G401 (cell line): ENCODE measurements around the gene ETAA1. TPM values are rescaled to one million over a fixed set of nuclear protein-coding genes. Genes with fewer than 3 reads are reported as not detected.

Experiments used
- DNase-seq: peaks from one replicate; pipeline ENCODE4 v3.0.0-alpha.2; 2015; ENCODE audit warnings: low spot score
- in situ Hi-C: cut with HindIII; loops from 2 replicates; pipeline ENCODE4 v1.10.0; 2016; ENCODE audit warnings: low sequenced_read_pairs, mixed read lengths
- total RNA-seq: library from RNA; depleted of rRNA; stranded (reverse); fragments of >200 nt; shearing (Covaris generic); gene quantifications from 2 replicates; pipeline ENCODE4 v1.2.3, GENCODE V29; 2014; rRNA removed

Gene ETAA1
- total RNA-seq = 9.0 and 20.9 TPM in 2 replicates

DNA sequence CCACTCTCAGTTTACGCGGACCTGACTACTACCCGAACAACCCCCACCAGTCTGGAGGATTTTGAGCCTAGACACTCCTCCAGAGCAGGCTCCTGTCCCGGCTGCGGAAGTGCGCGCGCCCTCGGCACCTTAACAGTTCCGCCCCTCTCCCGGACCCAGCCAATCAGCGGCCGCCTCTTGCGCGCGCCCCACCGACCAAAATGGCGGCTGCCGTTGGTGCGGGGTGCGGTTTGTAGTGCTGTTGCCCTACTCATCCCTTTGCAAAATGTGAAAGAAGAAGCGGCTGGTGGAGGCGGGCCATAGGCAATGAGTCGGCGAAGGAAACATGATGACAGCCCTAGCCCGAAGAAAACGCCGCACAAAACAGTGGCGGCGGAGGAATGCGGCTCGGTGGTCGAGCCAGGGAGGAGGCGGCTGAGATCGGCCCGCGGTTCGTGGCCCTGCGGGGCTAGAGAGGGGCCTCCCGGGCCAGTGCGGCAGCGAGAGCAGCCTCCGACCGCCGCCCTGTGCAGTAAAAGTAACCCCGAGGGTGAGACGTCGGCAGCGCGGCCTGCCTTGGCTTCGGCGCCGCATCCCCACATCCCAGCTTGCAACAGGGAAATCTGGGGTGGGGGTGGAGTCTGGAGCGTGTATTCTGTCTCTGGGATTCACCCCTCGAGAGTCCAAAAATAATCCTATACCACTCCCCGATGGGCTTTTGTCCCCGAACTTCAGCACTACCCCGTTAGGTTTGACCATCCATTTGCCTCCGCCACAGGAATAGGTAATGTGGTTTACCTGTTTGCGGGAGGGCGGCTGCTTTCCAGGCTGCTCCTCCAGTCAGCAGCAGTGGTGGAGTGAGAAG lies at the start of gene ETAA1:
Gene ETAA1, plus strand, starts transcription at position 191 of the 844 bp plus-strand sequence. Its CDS starts 116 bp downstream, at position 307.
- peak; percentile 95 for DNase-seq
- in situ Hi-C loops = no loop called here

GRCh38 chr2:67366832-67367412 lies 30.2 kb upstream of the ETAA1 start:
- DNase-seq = no peak
- in situ Hi-C loops = no loop called here

- in situ Hi-C loops = no loop called here
- DNase-seq = no peak
Measured at GRCh38 chr2:67374481-67374880, 22.7 kb upstream of the ETAA1 start.

DNA sequence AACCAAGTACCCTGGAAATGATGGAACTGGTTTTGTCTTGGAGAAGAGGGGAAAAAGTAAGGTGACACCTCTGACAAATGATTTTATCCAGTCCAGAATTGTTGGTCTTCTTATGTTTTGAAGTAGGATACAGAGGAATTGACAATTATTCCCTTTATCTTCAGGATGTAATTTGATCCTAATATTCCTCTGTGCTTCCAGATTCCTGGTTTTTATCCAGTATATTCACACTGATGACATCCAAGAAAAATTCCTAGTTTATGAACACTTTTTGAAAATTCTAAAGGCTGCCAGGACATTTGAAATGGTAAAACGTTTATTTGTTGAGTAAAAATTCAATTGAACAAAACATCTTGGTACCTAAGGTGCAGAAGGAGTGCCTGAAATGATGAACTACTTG lies 22.2 kb upstream of the ETAA1 start:
- no peak for DNase-seq
- in situ Hi-C loops = no loop called here

DNA sequence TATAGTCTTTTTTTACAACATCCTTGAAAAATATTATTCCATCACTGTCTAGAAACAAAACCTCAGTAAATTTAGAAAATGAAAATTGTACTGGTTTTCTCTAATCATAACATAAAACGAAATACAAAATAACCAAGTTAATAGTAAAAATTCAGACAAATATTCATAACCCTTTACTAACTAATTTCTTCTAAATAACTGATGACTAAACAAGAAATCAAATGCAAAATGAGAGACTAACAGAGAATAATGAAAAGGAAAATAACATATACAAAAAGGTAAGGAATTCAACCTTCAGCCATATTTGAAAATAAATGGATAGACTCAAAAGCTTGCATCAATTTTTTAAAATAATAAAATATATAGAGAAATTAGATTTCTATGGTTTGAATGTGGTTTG lies 18.6 kb upstream of the ETAA1 start:
- DNase-seq = no peak
- in situ Hi-C loops = no loop called here

DNA sequence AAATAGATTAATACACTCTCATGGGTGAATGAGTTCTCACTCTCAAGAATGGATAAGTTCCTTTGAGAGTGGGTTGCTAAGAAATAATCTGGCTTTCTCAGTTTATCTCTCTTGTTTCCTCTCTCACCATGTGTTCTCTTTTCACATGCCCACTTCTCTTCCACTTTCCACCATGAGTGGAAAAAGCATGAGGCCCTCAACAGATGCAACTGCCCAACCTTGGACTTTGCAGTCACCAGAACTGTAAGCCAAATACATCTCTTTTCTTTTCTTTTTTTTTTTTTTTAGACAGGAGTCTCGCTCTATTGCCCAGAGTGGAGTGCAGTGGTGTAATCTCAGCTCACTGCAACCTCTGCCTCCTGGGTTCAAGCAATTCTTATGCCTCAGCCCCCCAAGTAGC lies 18.1 kb upstream of the ETAA1 start:
- in situ Hi-C loops = no loop called here
- no peak for DNase-seq

GRCh38 chr2:67384123-67384822 lies 12.9 kb upstream of the ETAA1 start:
- in situ Hi-C loops = no loop called here
- no peak for DNase-seq

GRCh38 chr2:67388680-67389079 lies 8.5 kb upstream of the ETAA1 start:
- DNase-seq = no peak
- in situ Hi-C loops = no loop called here

DNA sequence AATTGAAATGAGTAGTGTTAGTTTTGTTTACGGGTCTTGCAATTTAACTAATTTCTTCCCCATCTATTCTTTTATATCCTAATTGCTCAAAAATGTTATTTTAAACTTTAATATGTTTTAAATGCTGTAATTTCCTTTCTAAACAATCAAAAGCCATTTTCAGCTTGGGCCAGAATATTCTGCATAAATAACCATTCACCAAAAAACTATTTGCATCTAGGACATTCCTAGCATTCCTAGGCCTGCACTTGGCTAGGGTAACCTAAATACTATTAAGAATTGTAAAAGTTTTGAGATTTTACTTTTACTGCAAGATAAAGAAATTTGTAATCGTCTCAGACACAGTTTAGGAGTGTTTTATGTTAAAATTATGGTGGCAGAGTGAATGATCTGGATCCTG lies 7.8 kb upstream of the ETAA1 start:
- no peak for DNase-seq
- in situ Hi-C loops = no loop called here

- in situ Hi-C loops = no loop called here
- DNase-seq = no peak
Measured at GRCh38 chr2:67389788-67390187, 7.3 kb upstream of the ETAA1 start.

DNA sequence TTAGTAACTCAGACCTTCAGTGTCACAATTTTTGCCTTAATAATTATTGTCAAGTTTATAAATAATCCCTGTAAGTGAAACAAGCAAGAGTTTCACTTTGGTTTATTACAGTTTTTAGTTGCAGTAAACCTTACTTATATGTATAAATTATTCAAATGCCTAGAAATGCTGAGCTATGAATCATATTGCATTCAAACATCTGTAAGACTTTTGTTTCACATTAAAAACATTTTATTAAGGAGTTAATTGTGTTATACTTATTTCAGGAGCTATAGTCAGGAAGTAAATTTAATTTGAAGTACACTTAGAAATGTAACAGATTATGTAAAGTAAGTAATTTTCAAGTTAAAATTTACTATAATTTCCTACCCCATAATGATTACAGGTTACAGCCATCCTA lies 3.9 kb upstream of the ETAA1 start:
- in situ Hi-C loops = no loop called here
- no peak for DNase-seq

- in situ Hi-C loops = no loop called here
- DNase-seq = no peak
Measured at GRCh38 chr2:67394734-67395133, 2.4 kb upstream of the ETAA1 start.

DNA sequence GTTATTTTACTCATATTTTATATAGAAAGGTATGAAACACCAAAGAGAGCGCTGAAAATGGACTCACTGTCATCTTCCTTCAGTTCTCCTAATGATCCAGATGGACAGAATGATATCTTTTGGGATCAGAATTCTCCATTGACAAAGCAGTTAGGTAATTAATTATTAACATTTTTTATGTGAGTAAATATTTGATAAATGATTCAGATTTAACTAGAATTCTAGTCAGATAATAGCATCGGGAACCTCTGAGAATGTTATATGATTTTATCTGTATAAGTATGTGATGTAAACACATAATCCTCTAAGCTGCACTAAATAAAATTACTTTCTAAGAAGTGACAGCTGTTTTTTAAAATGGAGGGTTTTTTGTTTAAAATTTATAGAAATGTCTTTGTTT lies 2.0 kb downstream of the ETAA1 start:
- in situ Hi-C loops = no loop called here
- DNase-seq = no peak

GRCh38 chr2:67399831-67400489 lies 2.8 kb downstream of the ETAA1 start:
- in situ Hi-C loops = no loop called here
- no peak for DNase-seq

DNA sequence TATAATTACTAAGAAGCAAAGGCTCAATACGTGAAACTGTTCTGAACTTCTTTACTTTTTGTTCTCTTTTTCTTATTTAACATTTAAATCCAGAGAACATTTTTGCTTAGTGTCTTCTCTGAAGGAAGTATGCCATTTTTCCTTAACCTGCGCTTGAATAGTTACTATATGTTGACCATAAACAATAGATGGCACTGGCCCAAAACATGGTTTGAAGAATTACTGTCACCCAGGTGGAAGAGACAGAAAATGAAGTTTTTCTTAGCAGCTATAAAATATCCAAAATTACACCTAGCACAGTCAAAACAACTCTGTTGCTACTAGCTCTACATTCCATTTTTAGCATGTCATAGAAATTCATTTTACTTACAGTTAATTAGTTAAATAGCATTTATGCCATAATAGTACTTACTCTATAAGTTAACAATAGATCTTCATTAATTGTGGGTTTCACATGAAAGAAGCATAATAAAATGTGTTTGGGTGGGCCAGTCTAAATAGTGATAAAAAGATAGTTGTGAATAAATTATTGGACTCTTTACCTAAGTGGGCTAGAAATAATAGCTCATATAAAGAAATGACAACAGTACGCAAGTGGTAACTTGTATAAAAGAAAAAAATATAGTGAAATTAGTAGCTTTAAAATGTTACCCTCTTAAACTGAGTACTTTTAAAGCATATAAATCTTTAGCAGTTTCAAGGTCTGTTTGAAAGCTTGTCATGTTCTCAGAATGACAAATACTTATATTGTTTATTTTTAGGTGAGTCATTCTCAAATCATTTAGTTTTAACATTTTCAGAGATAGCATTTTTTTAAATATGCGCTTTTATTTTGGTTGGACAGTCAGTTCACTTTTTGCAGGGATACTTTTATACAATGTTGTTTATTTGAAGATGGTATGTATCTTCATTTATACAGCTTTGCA lies 3.7 kb downstream of the ETAA1 start:
- in situ Hi-C loops = no loop called here
- DNase-seq = no peak

DNA sequence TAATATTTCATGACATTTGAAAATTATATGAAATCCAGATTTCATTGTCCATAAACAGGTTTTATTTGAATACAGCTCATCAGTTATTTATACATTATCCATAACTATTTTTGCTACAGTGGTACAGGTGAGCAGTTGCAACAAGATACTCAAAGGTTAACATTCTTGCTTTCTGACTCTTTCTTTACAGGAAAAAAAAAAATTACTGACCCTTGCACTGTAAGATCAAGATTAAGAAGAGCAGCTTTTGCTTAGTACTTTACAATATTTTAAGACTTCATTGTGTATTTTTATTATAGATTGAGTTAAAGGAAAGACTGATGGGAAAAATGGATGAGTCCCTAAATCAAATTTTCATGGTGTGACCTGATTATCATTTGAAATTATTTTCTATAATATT lies 11.2 kb downstream of the ETAA1 start:
- no peak for DNase-seq
- in situ Hi-C loops = no loop called here

GRCh38 chr2:67412424-67412823 lies 15.3 kb downstream of the ETAA1 start:
- no peak for DNase-seq
- in situ Hi-C loops = no loop called here

GRCh38 chr2:67414867-67415266 lies 17.7 kb downstream of the ETAA1 start:
- no peak for DNase-seq
- in situ Hi-C loops = no loop called here

- in situ Hi-C loops = no loop called here
- DNase-seq = no peak
Measured at GRCh38 chr2:67416136-67416535, 19.0 kb downstream of the ETAA1 start.
